SK-N-SH (cell line): Measurements from ENCODE around the gene FATE1. TPM values are rescaled to one million over a fixed set of nuclear protein-coding genes. Genes with fewer than 3 reads are reported as not detected.

ENCODE experiments used
- CTCF ChIA-PET: fragments of 300-600, 350-600 bp; formaldehyde crosslinking; extraction: SDS; loops from one replicate; lab custom pipeline; 2021; lab: Yijun Ruan, JAX
- POLR2A ChIA-PET: fragments of 350-600 bp; sonication (Branson Sonifier 250); formaldehyde crosslinking; extraction: SDS; loops from one replicate; lab custom pipeline; 2020; ENCODE audit warnings: antibody characterized with exemption, inconsistent platforms; lab: Yijun Ruan, JAX
- DNase-seq: peaks from one replicate; pipeline ENCODE4 v3.0.0; 2012
- H2AFZ ChIP-seq: fragments of 200-600 bp; sonication (generic); 2 replicates; pipeline ENCODE4 v1.8.1; 2016; ENCODE audit warnings: antibody characterized with exemption, mild to moderate bottlenecking, low read depth
- H3F3A ChIP-seq: fragments of 200-600 bp; sonication (generic); replicated peaks from 2 replicates; pipeline ENCODE3; 2016; ENCODE audit warnings: antibody characterized with exemption, mild to moderate bottlenecking; ENCODE audit not compliant: insufficient read depth
- H3K27ac ChIP-seq, 2 experiments: fragments of 200-500 bp in 1 of 2; fragments of 200-600 bp in 1 of 2; sonication (Bioruptor generic) in 1 of 2; sonication (generic), shearing (Covaris generic) in 1 of 2; 2 replicates each; pipeline versions ENCODE4 v1.5.1 to v1.6.1; 2014 to 2016; ENCODE audit warnings: low read depth in 2 of 2, inconsistent platforms in 1 of 2, low read length in 1 of 2, mild to moderate bottlenecking in 1 of 2, mixed read lengths in 1 of 2
- H3K27me3 ChIP-seq: fragments of 200-600 bp; sonication (generic), shearing (Covaris generic); 2 replicates; pipeline ENCODE4 v1.6.1; 2016; ENCODE audit warnings: mixed run types; ENCODE audit not compliant: insufficient read depth
- H3K36me3 ChIP-seq, 2 experiments: fragments of 200-500 bp in 1 of 2; fragments of 200-600 bp in 1 of 2; sonication (Bioruptor generic) in 1 of 2; sonication (generic) in 1 of 2; replicated peaks in 1 of 2; 2 replicates each; pipeline versions ENCODE3 to v1.5.1; 2014 to 2016; ENCODE audit warnings: low read length in 1 of 2, mild to moderate bottlenecking in 1 of 2; ENCODE audit not compliant: insufficient read depth in 2 of 2, control insufficient read depth in 1 of 2
- H3K4me1 ChIP-seq, 2 experiments: fragments of 200-500 bp in 1 of 2; fragments of 200-600 bp in 1 of 2; sonication (Bioruptor generic) in 1 of 2; sonication (generic), shearing (Covaris generic) in 1 of 2; 2 replicates each; pipeline versions ENCODE4 v1.5.1 to v1.6.1; 2014 to 2016; ENCODE audit warnings: low read depth in 1 of 2, low read length in 1 of 2, mixed run types in 1 of 2; ENCODE audit not compliant: insufficient read depth in 2 of 2, control insufficient read depth in 1 of 2
- H3K4me2 ChIP-seq: fragments of 200-600 bp; sonication (generic), shearing (Covaris generic); 2 replicates; pipeline ENCODE4 v1.6.1; 2017; ENCODE audit warnings: mixed run types
- H3K4me3 ChIP-seq, 2 experiments: fragments of 200-500 bp in 1 of 2; fragments of 200-600 bp in 1 of 2; sonication (Bioruptor generic) in 1 of 2; sonication (generic), shearing (Covaris generic) in 1 of 2; 2 replicates each; pipeline versions ENCODE4 v1.5.1 to v1.8.1; 2014 to 2016; ENCODE audit warnings: low read depth in 2 of 2, inconsistent platforms in 1 of 2, low read length in 1 of 2, mild to moderate bottlenecking in 1 of 2, mixed read lengths in 1 of 2, moderate library complexity in 1 of 2
- H3K79me2 ChIP-seq: fragments of 200-600 bp; sonication (generic); 2 replicates; pipeline ENCODE4 v1.8.1; 2017; ENCODE audit warnings: mild to moderate bottlenecking; ENCODE audit not compliant: insufficient read depth
- H3K9ac ChIP-seq: fragments of 200-600 bp; sonication (generic); 2 replicates; pipeline ENCODE4 v1.6.1; 2017; ENCODE audit warnings: mixed run types
- H3K9me2 ChIP-seq: fragments of 200-600 bp; sonication (generic); 2 replicates; pipeline ENCODE4 v1.6.1; 2017; ENCODE audit warnings: mixed run types
- H3K9me3 ChIP-seq: fragments of 200-600 bp; sonication (generic); 2 replicates; pipeline ENCODE4 v1.6.1; 2017; ENCODE audit warnings: mixed run types, mild to moderate bottlenecking, moderate library complexity
- H4K20me1 ChIP-seq: fragments of 200-600 bp; sonication (generic); 2 replicates; pipeline ENCODE4 v1.6.1; 2017; ENCODE audit warnings: mild to moderate bottlenecking, mixed run types; ENCODE audit not compliant: insufficient read depth
- CHD2 ChIP-seq: fragments of 150-350 bp; IDR thresholded peaks from 2 replicates; pipeline ENCODE4 v1.6.1; 2018; ENCODE audit warnings: low read length; ENCODE audit not compliant: partially characterized antibody
- ELF1 ChIP-seq: IDR thresholded peaks from 2 replicates; pipeline ENCODE4 v1.4.0; 2012
- EP300 ChIP-seq, 2 experiments: IDR thresholded peaks; 2 replicates each; pipeline versions ENCODE4 v1.4.0 to v1.6.1; 2012; ENCODE audit warnings: borderline replicate concordance in 1 of 2, low read depth in 1 of 2, low read length in 1 of 2
- FOSL2 ChIP-seq: IDR thresholded peaks from 2 replicates; pipeline ENCODE4 v1.4.0; 2012; ENCODE audit warnings: low read depth, mild to moderate bottlenecking, moderate library complexity, borderline replicate concordance
- FOXJ3 ChIP-seq: sonication (generic); formaldehyde crosslinking; IDR thresholded peaks from 2 replicates; pipeline ENCODE4 v1.5.1; 2020; ENCODE audit warnings: mild to moderate bottlenecking, missing genetic modification reagents
- FOXM1 ChIP-seq: IDR thresholded peaks from 2 replicates; pipeline ENCODE4 v1.4.0; 2012; ENCODE audit warnings: low read depth, mild to moderate bottlenecking
- MEF2A ChIP-seq: IDR thresholded peaks from 2 replicates; pipeline ENCODE4 v1.4.0; 2012; ENCODE audit warnings: low read depth, borderline replicate concordance
- MXI1 ChIP-seq: IDR thresholded peaks from 2 replicates; pipeline ENCODE4 v1.6.1; 2012; ENCODE audit warnings: mild to moderate bottlenecking, low read depth, low read length, improper control_type of control experiment
- PBX3 ChIP-seq: IDR thresholded peaks from 2 replicates; pipeline ENCODE4; 2012
- POLR2AphosphoS5 ChIP-seq: IDR thresholded peaks from 2 replicates; pipeline ENCODE4 v1.6.1; 2012; ENCODE audit warnings: low read depth, low read length
- RAD21 ChIP-seq: IDR thresholded peaks from 2 replicates; pipeline ENCODE4 v1.6.1; 2012; ENCODE audit warnings: mild to moderate bottlenecking, low read length
- RXRA ChIP-seq: IDR thresholded peaks from 2 replicates; pipeline ENCODE4 v1.4.0; 2012; ENCODE audit warnings: low read depth, mild to moderate bottlenecking, borderline replicate concordance
- SIN3A ChIP-seq: IDR thresholded peaks from 2 replicates; pipeline ENCODE4 v1.6.1; 2012; ENCODE audit warnings: low read depth, mild to moderate bottlenecking, low read length, moderate library complexity, borderline replicate concordance
- SMC3 ChIP-seq: IDR thresholded peaks from 2 replicates; pipeline ENCODE4 v1.6.1; 2012; ENCODE audit warnings: low read depth, low read length, improper control_type of control experiment
- WGBS: methylation state at CpG from one replicate; pipeline ENCODE4 v1.1.6; 2017; ENCODE audit warnings: low lambda C conversion rate; 5-methylcytosine and 5-hydroxymethylcytosine counted together
- polyA plus RNA-seq, 3 experiments: library from polyadenylated mRNA; depleted of rRNA; stranded (reverse); fragments of >200 nt; gene quantifications; 2 replicates each; pipeline ENCODE4 v1.2.3, GENCODE V29; 2012
- TF ChIP-seq, protein P1 (sequence below): IDR thresholded peaks from 2 replicates; pipeline ENCODE4 v1.4.0; 2012; ENCODE audit warnings: low read depth, borderline replicate concordance
- TF ChIP-seq, protein P2 (sequence below): IDR thresholded peaks from 2 replicates; pipeline ENCODE4 v1.4.0; 2012; ENCODE audit warnings: low read depth, borderline replicate concordance
- TF ChIP-seq, protein P3 (sequence below): fragments of 150-350 bp; IDR thresholded peaks from 2 replicates; pipeline ENCODE4 v1.6.1; 2017; ENCODE audit warnings: antibody characterized with exemption, low read length, low read depth, borderline replicate concordance

Gene FATE1
- polyA plus RNA-seq, 1 of the 3 experiments (the other 2 are of a cell fraction) = not detected

DNA sequence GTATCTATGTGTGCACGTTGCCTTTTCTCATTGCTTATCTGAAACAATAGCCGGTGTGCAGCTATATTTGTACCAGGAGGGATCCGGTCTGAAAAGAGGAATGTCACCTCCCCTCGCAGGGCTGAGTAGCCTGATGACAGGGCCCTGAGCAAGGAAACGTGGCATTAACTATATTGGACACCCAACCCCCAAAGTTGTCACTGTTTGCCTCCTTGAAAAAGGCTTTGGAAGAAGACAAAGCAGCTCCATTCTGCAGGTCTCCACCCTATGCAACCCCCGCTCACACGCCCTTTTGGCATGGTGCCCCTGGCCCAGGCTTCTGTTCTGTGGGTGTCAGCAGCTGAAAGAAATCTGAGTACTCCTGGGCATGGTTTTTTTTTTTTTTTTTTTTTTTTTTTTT is 12.3 kb upstream of the FATE1 start:
- Histone ChIP-seq H4K20me1 (no peaks in the 10 kb centered on the region), H3K4me1 (no peaks in the 10 kb centered on the region)
- 0% methylated on average over 7 of the region's 7 CpGs for WGBS
- TF ChIP-seq EP300 (IDR thresholded peaks at IDR 0.05; ENCODE audit: borderline replicate concordance in 1 of 2, low read depth in 1 of 2, low read length in 1 of 2) (no peak), MXI1 (no peak), SIN3A (no peak), PBX3 (no peak), RXRA (no peak), CHD2 (no peak), SMC3 (no peak), POLR2AphosphoS5 (no peak), FOXJ3 (no peak)
- TF ChIP-seq, protein P1, sequence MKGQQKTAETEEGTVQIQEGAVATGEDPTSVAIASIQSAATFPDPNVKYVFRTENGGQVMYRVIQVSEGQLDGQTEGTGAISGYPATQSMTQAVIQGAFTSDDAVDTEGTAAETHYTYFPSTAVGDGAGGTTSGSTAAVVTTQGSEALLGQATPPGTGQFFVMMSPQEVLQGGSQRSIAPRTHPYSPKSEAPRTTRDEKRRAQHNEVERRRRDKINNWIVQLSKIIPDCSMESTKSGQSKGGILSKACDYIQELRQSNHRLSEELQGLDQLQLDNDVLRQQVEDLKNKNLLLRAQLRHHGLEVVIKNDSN = no peak
- TF ChIP-seq, protein P2, sequence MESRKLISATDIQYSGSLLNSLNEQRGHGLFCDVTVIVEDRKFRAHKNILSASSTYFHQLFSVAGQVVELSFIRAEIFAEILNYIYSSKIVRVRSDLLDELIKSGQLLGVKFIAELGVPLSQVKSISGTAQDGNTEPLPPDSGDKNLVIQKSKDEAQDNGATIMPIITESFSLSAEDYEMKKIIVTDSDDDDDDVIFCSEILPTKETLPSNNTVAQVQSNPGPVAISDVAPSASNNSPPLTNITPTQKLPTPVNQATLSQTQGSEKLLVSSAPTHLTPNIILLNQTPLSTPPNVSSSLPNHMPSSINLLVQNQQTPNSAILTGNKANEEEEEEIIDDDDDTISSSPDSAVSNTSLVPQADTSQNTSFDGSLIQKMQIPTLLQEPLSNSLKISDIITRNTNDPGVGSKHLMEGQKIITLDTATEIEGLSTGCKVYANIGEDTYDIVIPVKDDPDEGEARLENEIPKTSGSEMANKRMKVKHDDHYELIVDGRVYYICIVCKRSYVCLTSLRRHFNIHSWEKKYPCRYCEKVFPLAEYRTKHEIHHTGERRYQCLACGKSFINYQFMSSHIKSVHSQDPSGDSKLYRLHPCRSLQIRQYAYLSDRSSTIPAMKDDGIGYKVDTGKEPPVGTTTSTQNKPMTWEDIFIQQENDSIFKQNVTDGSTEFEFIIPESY = no peak
- TF ChIP-seq, all 33 proteins: peak for 0
- no peak overlapping the region for H3K4me3 ChIP-seq
- H3K27me3 ChIP-seq = peaks cover 14% of the 10 kb centered on the region
- POLR2A ChIA-PET = no interaction called here
- H3F3A ChIP-seq = no peaks in the 10 kb centered on the region
- H3K9me2 ChIP-seq = no peaks in the 10 kb centered on the region
- no peak overlapping the region for H2AFZ ChIP-seq
- H3K79me2 ChIP-seq = no peaks in the 10 kb centered on the region
- H3K36me3 ChIP-seq = no peaks in the 10 kb centered on the region
- no peak overlapping the region for H3K9ac ChIP-seq
- H3K4me2 ChIP-seq = no peak overlapping the region
- no peaks in the 10 kb centered on the region for H3K9me3 ChIP-seq
- no peak overlapping the region for H3K27ac ChIP-seq
- no peak for DNase-seq
- CTCF ChIA-PET = no interaction called here

GRCh38 chrX:151704041-151704663 is 11.7 kb upstream of the FATE1 start:
- no peak overlapping the region for H3K4me2 ChIP-seq
- no peaks in the 10 kb centered on the region for H3K9me3 ChIP-seq
- no peaks in the 10 kb centered on the region for H4K20me1 ChIP-seq
- 8% methylated on average over 13 of the region's 13 CpGs for WGBS
- H2AFZ ChIP-seq = no peak overlapping the region
- no peaks in the 10 kb centered on the region for H3K79me2 ChIP-seq
- no peak for DNase-seq
- TF ChIP-seq FOXJ3 = no peak
- TF ChIP-seq POLR2AphosphoS5 = no peak
- TF ChIP-seq MEF2A = no peak
- no peak for TF ChIP-seq FOSL2
- TF ChIP-seq RAD21 = no peak
- TF ChIP-seq ELF1 = no peak
- TF ChIP-seq FOXM1 = no peak
- TF ChIP-seq, protein P3, sequence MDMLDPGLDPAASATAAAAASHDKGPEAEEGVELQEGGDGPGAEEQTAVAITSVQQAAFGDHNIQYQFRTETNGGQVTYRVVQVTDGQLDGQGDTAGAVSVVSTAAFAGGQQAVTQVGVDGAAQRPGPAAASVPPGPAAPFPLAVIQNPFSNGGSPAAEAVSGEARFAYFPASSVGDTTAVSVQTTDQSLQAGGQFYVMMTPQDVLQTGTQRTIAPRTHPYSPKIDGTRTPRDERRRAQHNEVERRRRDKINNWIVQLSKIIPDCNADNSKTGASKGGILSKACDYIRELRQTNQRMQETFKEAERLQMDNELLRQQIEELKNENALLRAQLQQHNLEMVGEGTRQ = no peak
- no peaks in the 10 kb centered on the region for H3K36me3 ChIP-seq
- POLR2A ChIA-PET = no interaction called here
- no peak overlapping the region for H3K27ac ChIP-seq
- H3F3A ChIP-seq = no peaks in the 10 kb centered on the region
- H3K9me2 ChIP-seq = no peaks in the 10 kb centered on the region
- H3K9ac ChIP-seq = no peak overlapping the region
- CTCF ChIA-PET = no interaction called here
- H3K27me3 ChIP-seq = peaks cover 14% of the 10 kb centered on the region
- no peaks in the 10 kb centered on the region for H3K4me1 ChIP-seq
- H3K4me3 ChIP-seq = no peak overlapping the region
